Activated B cell treated with CpG ODN at 0.5 μM for 24 hours (primary cell): ENCODE measurements around the gene ZAR1L. TPM values are rescaled to one million over a fixed set of nuclear protein-coding genes. Genes with fewer than 3 reads are reported as not detected.

Experiments
- ATAC-seq: fragments of 200-7000 bp; cut with Tn5 transposase; one replicate; pipeline ENCODE4 v1.10.0; 2021; ENCODE audit warnings: low read depth, mild to moderate bottlenecking, moderate library complexity
- CTCF ChIA-PET: fragments of 350-600 bp; sonication (Branson Sonifier 250); formaldehyde crosslinking; loops from one replicate; lab custom pipeline; 2021; ENCODE audit warnings: antibody characterized with exemption; lab: Charles Lee
- POLR2A ChIA-PET: fragments of 350-600 bp; sonication (Branson Sonifier 250); formaldehyde crosslinking; loops from one replicate; lab custom pipeline; 2021; ENCODE audit warnings: antibody characterized with exemption; lab: Charles Lee
- DNase-seq: peaks from one replicate; pipeline ENCODE4 v3.0.0; 2022
- H3K27ac Mint-ChIP-seq: one replicate; pipeline ENCODE4 v1.8.0; 2020; ENCODE audit warnings: mixed read lengths
- H3K27me3 Mint-ChIP-seq: one replicate; pipeline ENCODE4 v1.8.0; 2021; ENCODE audit warnings: mixed read lengths
- H3K36me3 Mint-ChIP-seq: one replicate; pipeline ENCODE4 v1.8.0; 2021; ENCODE audit warnings: low read depth, mixed read lengths
- H3K4me1 Mint-ChIP-seq: one replicate; pipeline ENCODE4 v1.8.0; 2021; ENCODE audit warnings: mixed read lengths
- H3K4me3 Mint-ChIP-seq: one replicate; pipeline ENCODE4 v1.8.0; 2020; ENCODE audit warnings: mild to moderate bottlenecking, mixed read lengths
- H3K9me3 Mint-ChIP-seq: one replicate; pipeline ENCODE4 v1.8.0; 2020; ENCODE audit warnings: mixed read lengths
- intact Hi-C: fragments of 100-400 bp; cut with micrococcal nuclease; formaldehyde crosslinking; loops from one replicate; pipeline ENCODE4 v1.15.1; 2024
- total RNA-seq: library from RNA; stranded (reverse); gene quantifications from 2 replicates; pipeline ENCODE4 v1.2.3, GENCODE V29; 2022
- TF ChIP-seq, protein P1 (sequence below): fragments of 200-600 bp; IDR thresholded peaks from one replicate; pipeline ENCODE4 v1.8.0; 2022; ENCODE audit warnings: antibody characterized with exemption, mild to moderate bottlenecking

Gene ZAR1L
- total RNA-seq, 1 donor from 2014 or later = not detected

DNA sequence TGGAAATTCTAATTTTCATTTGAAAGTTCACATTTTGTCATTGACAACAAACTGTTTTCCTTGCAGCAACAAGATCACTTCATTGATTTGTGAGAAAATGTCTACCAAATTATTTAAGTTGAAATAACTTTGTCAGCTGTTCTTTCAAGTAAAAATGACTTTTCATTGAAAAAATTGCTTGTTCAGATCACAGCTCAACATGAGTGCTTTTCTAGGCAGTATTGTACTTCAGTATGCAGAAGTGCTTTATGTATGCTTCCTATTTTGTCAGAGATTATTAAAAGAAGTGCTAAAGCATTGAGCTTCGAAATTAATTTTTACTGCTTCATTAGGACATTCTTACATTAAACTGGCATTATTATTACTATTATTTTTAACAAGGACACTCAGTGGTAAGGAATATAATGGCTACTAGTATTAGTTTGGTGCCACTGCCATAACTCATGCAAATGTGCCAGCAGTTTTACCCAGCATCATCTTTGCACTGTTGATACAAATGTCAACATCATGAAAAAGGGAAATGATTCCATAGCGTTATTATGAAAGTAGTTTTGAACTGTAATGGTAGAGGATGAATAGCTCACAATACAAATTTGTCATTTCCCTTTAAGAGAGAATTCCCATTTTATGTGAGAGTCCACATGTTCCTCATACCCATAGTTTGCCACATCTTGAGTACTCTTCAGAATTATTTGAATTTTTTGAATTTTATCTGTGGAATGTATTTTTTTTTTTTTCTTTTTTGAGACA is 2.7 kb upstream of the ZAR1L start:
- ChIA-PET POLR2A (no interaction called here), CTCF (no interaction called here)
- no peak for ATAC-seq
- no peak for DNase-seq
- TF ChIP-seq, protein P1, sequence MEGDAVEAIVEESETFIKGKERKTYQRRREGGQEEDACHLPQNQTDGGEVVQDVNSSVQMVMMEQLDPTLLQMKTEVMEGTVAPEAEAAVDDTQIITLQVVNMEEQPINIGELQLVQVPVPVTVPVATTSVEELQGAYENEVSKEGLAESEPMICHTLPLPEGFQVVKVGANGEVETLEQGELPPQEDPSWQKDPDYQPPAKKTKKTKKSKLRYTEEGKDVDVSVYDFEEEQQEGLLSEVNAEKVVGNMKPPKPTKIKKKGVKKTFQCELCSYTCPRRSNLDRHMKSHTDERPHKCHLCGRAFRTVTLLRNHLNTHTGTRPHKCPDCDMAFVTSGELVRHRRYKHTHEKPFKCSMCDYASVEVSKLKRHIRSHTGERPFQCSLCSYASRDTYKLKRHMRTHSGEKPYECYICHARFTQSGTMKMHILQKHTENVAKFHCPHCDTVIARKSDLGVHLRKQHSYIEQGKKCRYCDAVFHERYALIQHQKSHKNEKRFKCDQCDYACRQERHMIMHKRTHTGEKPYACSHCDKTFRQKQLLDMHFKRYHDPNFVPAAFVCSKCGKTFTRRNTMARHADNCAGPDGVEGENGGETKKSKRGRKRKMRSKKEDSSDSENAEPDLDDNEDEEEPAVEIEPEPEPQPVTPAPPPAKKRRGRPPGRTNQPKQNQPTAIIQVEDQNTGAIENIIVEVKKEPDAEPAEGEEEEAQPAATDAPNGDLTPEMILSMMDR = no peak
- intact Hi-C loops = loop anchor here (5.0 to 10.0 kb wide), 4 partner anchors 286 to 1499 kb away; partner anchors contain the start of genes B3GLCT, FRY and RFC3
- H3K27me3 Mint-ChIP-seq = no peaks in the 10 kb centered on the region
- peaks cover 11% of the 10 kb centered on the region for H3K36me3 Mint-ChIP-seq
- no peak overlapping the region for H3K4me3 Mint-ChIP-seq
- no peak overlapping the region for H3K27ac Mint-ChIP-seq
- no peaks in the 10 kb centered on the region for H3K9me3 Mint-ChIP-seq
- H3K4me1 Mint-ChIP-seq = peaks cover 13% of the 10 kb centered on the region

DNA sequence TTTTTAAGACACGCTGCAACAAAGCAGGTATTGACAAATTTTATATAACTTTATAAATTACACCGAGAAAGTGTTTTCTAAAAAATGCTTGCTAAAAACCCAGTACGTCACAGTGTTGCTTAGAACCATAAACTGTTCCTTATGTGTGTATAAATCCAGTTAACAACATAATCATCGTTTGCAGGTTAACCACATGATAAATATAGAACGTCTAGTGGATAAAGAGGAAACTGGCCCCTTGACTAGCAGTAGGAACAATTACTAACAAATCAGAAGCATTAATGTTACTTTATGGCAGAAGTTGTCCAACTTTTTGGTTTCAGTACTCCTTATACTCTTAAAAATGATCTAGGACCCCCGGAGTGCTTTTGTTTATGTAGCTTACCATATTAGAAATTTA is 1.3 kb upstream of the ZAR1L start:
- no peak for ATAC-seq
- TF ChIP-seq, protein P1 = no peak
- H3K27ac Mint-ChIP-seq = no peak overlapping the region
- DNase-seq = no peak
- no peaks in the 10 kb centered on the region for H3K9me3 Mint-ChIP-seq
- ChIA-PET POLR2A (interaction anchor here (1.7 to 3.8 kb wide), 3 partner anchors 111 to 406 kb away, joined by 6 to 64 read pairs (median 13); partner anchors contain the start of genes FRY and N4BP2L1), CTCF (interaction anchor here (1.6 to 4.1 kb wide), 2 partner anchors 126 to 406 kb away, joined by 5 to 17 read pairs; no protein-coding TSS in a partner anchor)
- H3K4me3 Mint-ChIP-seq = peak overlapping the region; percentile 94
- intact Hi-C loops = loop anchor here (5.0 to 10.0 kb wide), 4 partner anchors 284 to 1501 kb away; partner anchors contain the start of genes B3GLCT, FRY and RFC3
- no peaks in the 10 kb centered on the region for H3K27me3 Mint-ChIP-seq
- H3K36me3 Mint-ChIP-seq = peaks cover 11% of the 10 kb centered on the region
- H3K4me1 Mint-ChIP-seq = peaks cover 13% of the 10 kb centered on the region

GRCh38 chr13:32316028-32316339 is 821 bp upstream of the ZAR1L start:
- Mint-ChIP-seq H3K4me3 (peak overlapping the region; percentile 94), H3K36me3 (peaks cover 11% of the 10 kb centered on the region), H3K4me1 (peaks cover 13% of the 10 kb centered on the region), H3K27ac (peak overlapping the region; percentile 100), H3K27me3 (no peaks in the 10 kb centered on the region), H3K9me3 (no peaks in the 10 kb centered on the region)
- intact Hi-C loops = loop anchor here (5.0 to 10.0 kb wide), 4 partner anchors 284 to 1501 kb away; partner anchors contain the start of genes B3GLCT, FRY and RFC3
- DNase-seq (no peak), ATAC-seq (peak; percentile 16)
- POLR2A ChIA-PET = interaction anchor here (0.6 to 3.8 kb wide), 10 partner anchors 11 to 1286 kb away, joined by 3 to 64 read pairs (median 6); partner anchors contain the start of genes FRY, N4BP2L1 and N4BP2L2
- CTCF ChIA-PET = interaction anchor here (1.3 to 4.1 kb wide), 5 partner anchors 112 to 406 kb away, joined by 3 to 17 read pairs (median 4); partner anchors contain the start of gene N4BP2L1
- TF ChIP-seq, protein P1 = no peak

DNA sequence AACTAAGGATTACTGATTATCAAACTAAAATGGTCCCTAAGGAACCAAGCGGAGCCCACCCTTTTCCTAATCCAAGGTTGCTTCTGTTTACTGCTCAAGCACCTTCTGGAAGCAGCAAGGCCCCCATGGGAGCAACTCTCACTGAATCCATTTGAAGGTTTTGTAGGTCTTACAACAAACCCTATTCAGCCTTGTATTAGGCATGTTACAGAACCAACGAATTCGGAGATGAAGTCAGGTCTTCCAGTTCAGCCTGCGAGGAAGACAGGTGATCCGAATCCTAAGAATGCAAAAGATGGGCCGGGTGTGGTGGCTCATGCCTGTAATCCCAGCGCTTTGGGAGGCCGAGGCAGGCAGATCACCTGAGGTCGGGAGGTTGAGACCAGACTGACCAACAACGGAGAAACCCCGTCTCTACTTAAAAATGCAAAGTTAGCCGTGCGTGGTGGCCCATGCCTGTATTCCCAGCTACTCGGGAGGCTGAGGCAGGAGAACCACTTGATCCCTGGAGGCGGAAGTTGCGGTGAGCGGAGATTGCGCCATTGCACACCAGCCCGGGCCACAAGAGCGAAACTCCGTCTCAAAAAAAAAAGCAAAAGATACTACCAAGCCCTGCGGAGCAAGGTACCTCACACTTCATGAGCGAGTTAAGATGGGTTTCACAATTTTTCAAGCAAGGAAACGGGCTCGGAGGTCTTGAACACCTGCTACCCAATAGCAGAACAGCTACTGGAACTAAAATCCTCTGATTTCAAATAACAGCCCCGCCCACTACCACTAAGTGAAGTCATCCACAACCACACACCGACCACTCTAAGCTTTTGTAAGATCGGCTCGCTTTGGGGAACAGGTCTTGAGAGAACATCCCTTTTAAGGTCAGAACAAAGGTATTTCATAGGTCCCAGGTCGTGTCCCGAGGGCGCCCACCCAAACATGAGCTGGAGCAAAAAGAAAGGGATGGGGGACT is 609 bp downstream of the ZAR1L start:
- H3K27me3 Mint-ChIP-seq = no peaks in the 10 kb centered on the region
- H3K4me3 Mint-ChIP-seq = peak overlapping the region; percentile 94
- ATAC-seq = peak; percentile 70
- H3K36me3 Mint-ChIP-seq = peaks cover 11% of the 10 kb centered on the region
- intact Hi-C loops = loop anchor here (1.0 to 10.0 kb wide), 12 partner anchors 114 to 1503 kb away; partner anchors contain the start of genes B3GLCT, FRY, N4BP2L1 and N4BP2L2
- no peaks in the 10 kb centered on the region for H3K9me3 Mint-ChIP-seq
- H3K27ac Mint-ChIP-seq = peak overlapping the region; percentile 100
- DNase-seq = no peak
- TF ChIP-seq, protein P1 = no peak
- H3K4me1 Mint-ChIP-seq = peaks cover 21% of the 10 kb centered on the region
- ChIA-PET CTCF (interaction anchor here (0.7 to 4.1 kb wide), 8 partner anchors 9 to 1229 kb away, joined by 3 to 17 read pairs (median 3); partner anchors contain the start of genes N4BP2L1 and PDS5B), POLR2A (interaction anchor here (0.6 to 3.8 kb wide), 28 partner anchors 8 to 1229 kb away, joined by 3 to 64 read pairs (median 4); partner anchors contain the start of genes FRY, N4BP2L1, N4BP2L2 and PDS5B)
